H1 (cell line): Measurements from ENCODE around the gene CRKL. TPM values are rescaled to one million over a fixed set of nuclear protein-coding genes. Genes with fewer than 3 reads are reported as not detected.
A peak's percentile ranks its signal among the peaks of the same experiment; 100 is the strongest.

ENCODE experiments used
- CTCF ChIA-PET: fragments of 300-600 bp; sonication (Branson Sonifier 250); formaldehyde crosslinking; loops from one replicate; lab custom pipeline; 2021; ENCODE audit not compliant: partially characterized antibody; lab: Charles Lee
- POLR2A ChIA-PET: fragments of 300-600 bp; sonication (Branson Sonifier 250); formaldehyde crosslinking; loops from one replicate; lab custom pipeline; 2021; ENCODE audit warnings: inconsistent platforms; ENCODE audit not compliant: partially characterized antibody; lab: Charles Lee
- DNase-seq, 2 experiments: peaks; one replicate each; pipeline versions ENCODE4 v3.0.0 to v3.0.0-alpha.2; 2010 to 2022; ENCODE audit warnings: low spot score in 2 of 2, low read depth in 1 of 2, mixed read lengths in 1 of 2
- FAIRE-seq: peaks from 2 replicates; lab custom pipeline; 2011; peaks lifted over from hg19 to GRCh38; lab: Jason Lieb, UNC
- H2AFZ ChIP-seq: 2 replicates; pipeline ENCODE4 v1.8.1; 2012; ENCODE audit warnings: low read length, inconsistent platforms
- H2AK5ac ChIP-seq: 2 replicates; pipeline ENCODE4 v1.6.1; 2013; ENCODE audit warnings: low read depth, low read length
- H2BK120ac ChIP-seq: replicated peaks from 2 replicates; pipeline ENCODE3; 2013; ENCODE audit warnings: low read depth, low read length, inconsistent platforms
- H2BK12ac ChIP-seq: 2 replicates; pipeline ENCODE4 v1.6.1; 2013; ENCODE audit warnings: low read depth, low read length
- H2BK15ac ChIP-seq: 2 replicates; pipeline ENCODE4 v1.6.1; 2013; ENCODE audit warnings: low read length
- H2BK20ac ChIP-seq: 2 replicates; pipeline ENCODE4 v1.6.1; 2013; ENCODE audit warnings: low read length
- H2BK5ac ChIP-seq: 2 replicates; pipeline ENCODE4 v1.6.1; 2013; ENCODE audit warnings: low read depth, low read length
- H3K14ac ChIP-seq: 2 replicates; pipeline ENCODE4 v1.6.1; 2013; ENCODE audit warnings: inconsistent platforms; ENCODE audit not compliant: insufficient read length
- H3K18ac ChIP-seq: 2 replicates; pipeline ENCODE4 v1.6.1; 2013; ENCODE audit warnings: low read length; ENCODE audit errors: extremely low read depth
- H3K23ac ChIP-seq: 2 replicates; pipeline ENCODE4 v1.6.1; 2013; ENCODE audit warnings: inconsistent platforms; ENCODE audit not compliant: insufficient read length
- H3K23me2 ChIP-seq: 2 replicates; pipeline ENCODE4 v1.6.1; 2013; ENCODE audit warnings: low read depth, low read length
- H3K27ac ChIP-seq: 2 replicates; pipeline ENCODE4 v1.6.1; 2011; ENCODE audit warnings: low read depth, low read length, inconsistent platforms
- H3K27me3 ChIP-seq, 4 experiments: replicated peaks in 1 of 4; 1 replicate in 1 of 4; 2 replicates in 3 of 4; pipeline versions ENCODE4 v1.6.1 to v1.8.1; 2011 to 2013; ENCODE audit warnings: low read length in 3 of 4, mild to moderate bottlenecking in 3 of 4, inconsistent platforms in 2 of 4, mixed read lengths in 2 of 4, moderate library complexity in 1 of 4; ENCODE audit not compliant: control insufficient read depth in 3 of 4, insufficient read depth in 3 of 4; ENCODE audit errors: extremely low read depth in 1 of 4
- H3K36me3 ChIP-seq, 4 experiments: 2 replicates each; pipeline versions ENCODE4 v1.6.1 to v1.8.1; 2011 to 2013; ENCODE audit warnings: mild to moderate bottlenecking in 4 of 4, low read length in 3 of 4, moderate library complexity in 2 of 4, control low read depth in 1 of 4, inconsistent platforms in 1 of 4; ENCODE audit not compliant: insufficient read depth in 4 of 4, control insufficient read depth in 2 of 4
- H3K4ac ChIP-seq: replicated peaks from 2 replicates; pipeline ENCODE3; 2013; ENCODE audit warnings: low read length, low read depth, mixed read lengths, inconsistent platforms; ENCODE audit not compliant: insufficient read length
- H3K4me1 ChIP-seq, 4 experiments: replicated peaks in 1 of 4; 1 replicate in 1 of 4; 2 replicates in 3 of 4; pipeline versions ENCODE4 v1.6.1 to v1.8.1; 2011 to 2013; ENCODE audit warnings: low read length in 3 of 4, inconsistent platforms in 2 of 4, mixed read lengths in 1 of 4; ENCODE audit not compliant: insufficient read depth in 4 of 4, control insufficient read depth in 3 of 4
- H3K4me2 ChIP-seq, 2 experiments: 2 replicates each; pipeline versions ENCODE4 v1.6.1 to v1.8.1; 2011 to 2013; ENCODE audit warnings: low read depth in 2 of 2, low read length in 2 of 2, control low read depth in 1 of 2, inconsistent platforms in 1 of 2, mild to moderate bottlenecking in 1 of 2; ENCODE audit not compliant: insufficient read depth in 1 of 2
- H3K4me3 ChIP-seq, 4 experiments: fragments of 200-600, 300-600 bp in 1 of 4; sonication (generic), shearing (Covaris generic), sonication (Bioruptor Twin) in 1 of 4; 2 replicates each; pipeline versions ENCODE4 v1.5.1 to v1.8.1; 2011 to 2016; ENCODE audit warnings: low read length in 4 of 4, low read depth in 3 of 4, control low read depth in 2 of 4, inconsistent platforms in 2 of 4, mild to moderate bottlenecking in 2 of 4, mixed read lengths in 1 of 4, moderate library complexity in 1 of 4; ENCODE audit not compliant: insufficient read depth in 2 of 4; ENCODE audit errors: extremely low read depth in 1 of 4
- H3K56ac ChIP-seq: replicated peaks from 2 replicates; pipeline ENCODE3; 2013; ENCODE audit warnings: low read depth, mild to moderate bottlenecking, mixed read lengths, low read length, inconsistent platforms; ENCODE audit not compliant: insufficient read length
- H3K79me1 ChIP-seq: 2 replicates; pipeline ENCODE4 v1.6.1; 2013; ENCODE audit warnings: low read depth, low read length, control low read depth
- H3K79me2 ChIP-seq, 2 experiments: 2 replicates each; pipeline versions ENCODE4 v1.6.1 to v1.8.1; 2012 to 2013; ENCODE audit warnings: low read length in 2 of 2, mild to moderate bottlenecking in 2 of 2, inconsistent platforms in 1 of 2; ENCODE audit not compliant: insufficient read depth in 2 of 2, control insufficient read depth in 1 of 2
- H3K9ac ChIP-seq, 4 experiments: replicated peaks in 1 of 4; 1 replicate in 1 of 4; 2 replicates in 3 of 4; pipeline versions ENCODE4 v1.6.1 to v1.8.1; 2011 to 2013; ENCODE audit warnings: low read depth in 3 of 4, low read length in 3 of 4, control low read depth in 2 of 4, mild to moderate bottlenecking in 2 of 4, moderate library complexity in 2 of 4, inconsistent platforms in 1 of 4; ENCODE audit errors: extremely low read depth in 1 of 4
- H3K9me3 ChIP-seq, 2 experiments: 2 replicates each; pipeline versions ENCODE4 v1.6.1 to v1.8.1; 2012 to 2013; ENCODE audit warnings: mild to moderate bottlenecking in 2 of 2, moderate library complexity in 2 of 2, control low read depth in 1 of 2, inconsistent platforms in 1 of 2, low read depth in 1 of 2, low read length in 1 of 2, mixed read lengths in 1 of 2; ENCODE audit not compliant: insufficient read depth in 2 of 2
- H4K20me1 ChIP-seq, 2 experiments: replicated peaks in 1 of 2; 2 replicates each; pipeline versions ENCODE3 to v1.8.1; 2011 to 2013; ENCODE audit warnings: inconsistent platforms in 2 of 2, low read length in 2 of 2, mild to moderate bottlenecking in 1 of 2; ENCODE audit not compliant: insufficient read depth in 2 of 2, control insufficient read depth in 1 of 2
- H4K5ac ChIP-seq: 2 replicates; pipeline ENCODE4 v1.6.1; 2013; ENCODE audit warnings: low read length, low read depth, mixed read lengths, inconsistent platforms; ENCODE audit not compliant: insufficient read length
- H4K8ac ChIP-seq: 2 replicates; pipeline ENCODE4 v1.8.0; 2013; ENCODE audit warnings: mild to moderate bottlenecking, moderate library complexity, low read length, inconsistent platforms; ENCODE audit not compliant: insufficient read depth; ENCODE audit errors: extremely low read depth
- H4K91ac ChIP-seq: replicated peaks from 2 replicates; pipeline ENCODE3; 2013; ENCODE audit warnings: low read length, mixed read lengths, inconsistent platforms; ENCODE audit not compliant: insufficient read length
- CBX5 ChIP-seq: fragments of 300-800, 300-1000 bp; sonication (generic); IDR thresholded peaks from 2 replicates; pipeline ENCODE4 v1.7.1; 2016; ENCODE audit warnings: antibody characterized with exemption, low read length, low read depth
- JUND ChIP-seq: IDR thresholded peaks from 2 replicates; pipeline ENCODE4 v1.6.1; 2011; ENCODE audit warnings: mild to moderate bottlenecking, improper control_type of control experiment, low read length
- POLR2A ChIP-seq, 2 experiments: IDR thresholded peaks; 1 replicate in 1 of 2; 2 replicates in 1 of 2; pipeline ENCODE4 v1.6.1; 2011; ENCODE audit warnings: low read depth in 2 of 2, low read length in 2 of 2, mild to moderate bottlenecking in 2 of 2; ENCODE audit errors: control extremely low read depth in 1 of 2
- WGBS, 2 experiments: shearing (Covaris generic) in 1 of 2; methylation state at CpG; one replicate each; pipeline versions ENCODE4 v1.1.6 to v1.1.7; 2013 to 2015; ENCODE audit warnings: low lambda C conversion rate in 2 of 2, mixed read lengths in 2 of 2, inconsistent platforms in 1 of 2, low coverage in 1 of 2, missing lambda C conversion rate in 1 of 2; ENCODE audit not compliant: insufficient replicate concordance in 2 of 2, insufficient coverage in 1 of 2, insufficient read length in 1 of 2; ENCODE audit errors: extremely low coverage in 1 of 2, missing lambda C conversion rate in 1 of 2; 5-methylcytosine and 5-hydroxymethylcytosine counted together
- polyA plus RNA-seq, 7 experiments: library from polyadenylated mRNA; depleted of rRNA in 3 of 7; stranded (reverse) in 5 of 7; unstranded in 2 of 7; fragments of >200 nt in 5 of 7; fragments of 200-250 nt in 2 of 7; gene quantifications; 1 replicate in 5 of 7; 2 replicates in 1 of 7; 4 replicates in 1 of 7; pipeline versions ENCODE4 v1.2.1 to v1.2.3, GENCODE V29; 2011 to 2013; ENCODE audit warnings: missing spikeins in 2 of 7, mixed read lengths in 2 of 7
- total RNA-seq: library from RNA; stranded (reverse); fragmentation: NEBNext Ultra II Directional; extraction: Animal tissue kit (Norgen Biotek cat#: 25700); gene quantifications from 2 replicates; pipeline ENCODE4 v1.2.1, GENCODE V29; 2021

Gene CRKL
- total and polyA plus RNA-seq, 2 of the 8 experiments (the other 6 are each of a cell fraction or from before 2014, with no cell fraction given) = 34.5 to 94.5 TPM

- H3K18ac ChIP-seq = no peak overlapping the region
- peaks cover 2 to 7% (median 5%) of the 10 kb centered on the region in 4 experiments; a peak in 5 of 8 replicates for H3K36me3 ChIP-seq
- no peak overlapping the region for H3K4ac ChIP-seq
- H2BK12ac ChIP-seq = no peak overlapping the region
- no peak overlapping the region for H3K14ac ChIP-seq
- ChIA-PET POLR2A (interaction anchor here (1.4 to 5.5 kb wide), 3 partner anchors 7 to 16 kb away, joined by 3 to 45 read pairs (median 17); partner anchors contain the start of gene LZTR1), CTCF (interaction anchor here (1.4 to 1.7 kb wide), 2 partner anchors 11 to 24 kb away, joined by 4 to 5 read pairs; no protein-coding TSS in a partner anchor)
- H3K23me2 ChIP-seq = peaks cover 10% of the 10 kb centered on the region; the same call in 1 of the 2 replicates
- H2BK15ac ChIP-seq = no peak overlapping the region
- no peak overlapping the region for H4K91ac ChIP-seq
- H3K79me1 ChIP-seq = no peaks in the 10 kb centered on the region; the same call in 1 of the 2 replicates
- no peak overlapping the region for H3K23ac ChIP-seq
- TF ChIP-seq CBX5 = no peak
- TF ChIP-seq POLR2A (IDR thresholded peaks at IDR 0.05; ENCODE audit: control extremely low read depth in 1 of 2, low read depth in 2 of 2, low read length in 2 of 2) = peak in 1 of 2 experiments; percentile 6; a peak in 1 of 3 replicates
- no peak for TF ChIP-seq JUND
- no peak overlapping the region for H2BK5ac ChIP-seq
- WGBS, 2 experiments = 94% methylated on average over 13 of the region's 13 CpGs; no CpG with 5 or more reads in 1 of the 2 experiments
- H3K4me1 ChIP-seq = peaks cover 0 to 8% (median 5%) of the 10 kb centered on the region in 4 experiments; a peak in 5 of 7 replicates
- no peak overlapping the region for H3K56ac ChIP-seq
- H3K27me3 ChIP-seq = no peaks in the 10 kb centered on the region
- H2AK5ac ChIP-seq = no peak overlapping the region
- no peaks in the 10 kb centered on the region for H3K9me3 ChIP-seq
- H4K5ac ChIP-seq = no peak overlapping the region
- DNase-seq (no peak), FAIRE-seq (no peak)
- no peak overlapping the region for H3K9ac ChIP-seq
- H2AFZ ChIP-seq = no peak overlapping the region
- no peaks in the 10 kb centered on the region; a peak in 1 of 4 replicates for H3K79me2 ChIP-seq
- no peak overlapping the region for H3K4me3 ChIP-seq
- H2BK20ac ChIP-seq = no peak overlapping the region
- H4K8ac ChIP-seq = no peak overlapping the region
- H2BK120ac ChIP-seq = no peak overlapping the region
- no peak overlapping the region for H3K27ac ChIP-seq
- no peak overlapping the region for H3K4me2 ChIP-seq
- H4K20me1 ChIP-seq = peaks cover 6 to 10% of the 10 kb centered on the region in 2 experiments
Measured at GRCh38 chr22:20997536-20998257, 80.5 kb downstream of the CRKL start.
